ENCODE data around the gene C1orf52. TPM values are rescaled to one million over a fixed set of nuclear protein-coding genes. Genes with fewer than 3 reads are reported as not detected.

The C1orf52 gene
- total and polyA plus RNA-seq, 9 of the 15 experiments (the other 6 are each of a cell fraction or from before 2014, with no cell fraction given) = 17.0 to 38.5 (median 33.0) TPM

DNA sequence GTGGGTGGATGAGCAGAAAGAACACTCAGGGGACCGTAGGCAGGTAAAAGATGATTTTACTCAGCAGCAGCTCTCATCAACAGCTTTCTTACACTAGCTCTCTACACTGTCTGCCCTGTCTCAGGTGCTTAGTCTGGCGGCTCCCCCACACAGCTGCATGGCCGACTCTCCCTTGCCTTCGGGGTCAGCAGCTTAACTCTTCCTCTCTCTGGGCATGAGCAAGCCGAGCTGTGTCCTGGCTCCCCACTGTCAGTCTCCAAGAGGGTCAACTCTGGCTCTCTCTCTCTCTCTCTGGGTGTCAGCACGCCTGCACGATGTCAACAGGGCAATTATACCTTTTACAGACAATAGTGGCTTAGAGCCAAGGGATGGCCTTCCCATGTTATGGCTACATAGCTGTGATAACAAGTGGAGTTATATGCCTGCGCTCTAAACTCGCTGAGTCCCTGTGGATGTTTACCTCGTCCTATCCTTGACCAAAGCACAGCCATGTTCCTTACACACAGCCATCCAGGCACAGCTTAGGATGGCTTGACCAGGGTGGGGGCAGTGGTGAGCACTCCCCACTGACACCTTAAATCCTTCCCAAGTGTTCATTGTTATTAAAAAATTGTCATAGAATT, 20.1 kb upstream of the C1orf52 start (continued):
- TF ChIP-seq, protein P1, sequence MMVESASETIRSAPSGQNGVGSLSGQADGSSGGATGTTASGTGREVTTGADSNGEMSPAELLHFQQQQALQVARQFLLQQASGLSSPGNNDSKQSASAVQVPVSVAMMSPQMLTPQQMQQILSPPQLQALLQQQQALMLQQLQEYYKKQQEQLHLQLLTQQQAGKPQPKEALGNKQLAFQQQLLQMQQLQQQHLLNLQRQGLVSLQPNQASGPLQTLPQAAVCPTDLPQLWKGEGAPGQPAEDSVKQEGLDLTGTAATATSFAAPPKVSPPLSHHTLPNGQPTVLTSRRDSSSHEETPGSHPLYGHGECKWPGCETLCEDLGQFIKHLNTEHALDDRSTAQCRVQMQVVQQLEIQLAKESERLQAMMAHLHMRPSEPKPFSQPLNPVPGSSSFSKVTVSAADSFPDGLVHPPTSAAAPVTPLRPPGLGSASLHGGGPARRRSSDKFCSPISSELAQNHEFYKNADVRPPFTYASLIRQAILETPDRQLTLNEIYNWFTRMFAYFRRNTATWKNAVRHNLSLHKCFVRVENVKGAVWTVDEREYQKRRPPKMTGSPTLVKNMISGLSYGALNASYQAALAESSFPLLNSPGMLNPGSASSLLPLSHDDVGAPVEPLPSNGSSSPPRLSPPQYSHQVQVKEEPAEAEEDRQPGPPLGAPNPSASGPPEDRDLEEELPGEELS (CRISPR knock-in tag; IDR thresholded peaks at IDR 0.05; ENCODE audit: borderline replicate concordance) = no peak
- 0 out of 2 replicates have a peak, but pooled peaks have one; percentile 11 for TF ChIP-seq KLF13 (tag; IDR thresholded peaks at IDR 0.05; ENCODE audit: borderline replicate concordance, low read depth)
- no peak for TF ChIP-seq NR4A1 (CRISPR knock-in tag; IDR thresholded peaks at IDR 0.05)
- peak; percentile 98 for TF ChIP-seq NR4A1 (tag; IDR thresholded peaks at IDR 0.05)
- no peak for TF ChIP-seq GATAD2B (IDR thresholded peaks at IDR 0.05; ENCODE audit: borderline replicate concordance)
- TF ChIP-seq GABPB1 (CRISPR knock-in tag; IDR thresholded peaks at IDR 0.05) = no peak
- TF ChIP-seq OTX1 (CRISPR knock-in tag; IDR thresholded peaks at IDR 0.05) = 0 out of 2 replicates have a peak, but pooled peaks have one; percentile 15
- no peak for TF ChIP-seq TAF9B (IDR thresholded peaks at IDR 0.05; ENCODE audit: partially characterized antibody)
- peak; percentile 85; the same call in 1 of the 2 replicates for TF ChIP-seq MECOM (CRISPR knock-in tag; IDR thresholded peaks at IDR 0.05)
- TF ChIP-seq HMG20B (CRISPR knock-in tag; IDR thresholded peaks at IDR 0.05) = no peak
- TF ChIP-seq, protein P2, sequence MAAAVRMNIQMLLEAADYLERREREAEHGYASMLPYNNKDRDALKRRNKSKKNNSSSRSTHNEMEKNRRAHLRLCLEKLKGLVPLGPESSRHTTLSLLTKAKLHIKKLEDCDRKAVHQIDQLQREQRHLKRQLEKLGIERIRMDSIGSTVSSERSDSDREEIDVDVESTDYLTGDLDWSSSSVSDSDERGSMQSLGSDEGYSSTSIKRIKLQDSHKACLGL (CRISPR knock-in tag; IDR thresholded peaks at IDR 0.05; ENCODE audit: borderline replicate concordance, poor library complexity, severe bottlenecking) = no peak
- no peak for TF ChIP-seq HDAC2 (IDR thresholded peaks at IDR 0.05)
- TF ChIP-seq ZNF584 (CRISPR knock-in tag; IDR thresholded peaks at IDR 0.05; ENCODE audit: low read depth) = peak; percentile 92
- TF ChIP-seq ZBTB8A (IDR thresholded peaks at IDR 0.05; ENCODE audit: partially characterized antibody) = no peak
- TF ChIP-seq, protein P3, sequence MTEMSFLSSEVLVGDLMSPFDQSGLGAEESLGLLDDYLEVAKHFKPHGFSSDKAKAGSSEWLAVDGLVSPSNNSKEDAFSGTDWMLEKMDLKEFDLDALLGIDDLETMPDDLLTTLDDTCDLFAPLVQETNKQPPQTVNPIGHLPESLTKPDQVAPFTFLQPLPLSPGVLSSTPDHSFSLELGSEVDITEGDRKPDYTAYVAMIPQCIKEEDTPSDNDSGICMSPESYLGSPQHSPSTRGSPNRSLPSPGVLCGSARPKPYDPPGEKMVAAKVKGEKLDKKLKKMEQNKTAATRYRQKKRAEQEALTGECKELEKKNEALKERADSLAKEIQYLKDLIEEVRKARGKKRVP (CRISPR knock-in tag; IDR thresholded peaks at IDR 0.05) = peak; percentile 72
- no peak for TF ChIP-seq KLF1 (tag; IDR thresholded peaks at IDR 0.05)
- TF ChIP-seq MYNN (IDR thresholded peaks at IDR 0.05) = no peak
- no peak for TF ChIP-seq MYNN (CRISPR knock-in tag; IDR thresholded peaks at IDR 0.05)
- TF ChIP-seq, protein P4, sequence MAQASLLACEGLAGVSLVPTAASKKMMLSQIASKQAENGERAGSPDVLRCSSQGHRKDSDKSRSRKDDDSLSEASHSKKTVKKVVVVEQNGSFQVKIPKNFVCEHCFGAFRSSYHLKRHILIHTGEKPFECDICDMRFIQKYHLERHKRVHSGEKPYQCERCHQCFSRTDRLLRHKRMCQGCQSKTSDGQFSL (CRISPR knock-in tag; IDR thresholded peaks at IDR 0.05) = no peak
- TF ChIP-seq, protein P4 (tag; IDR thresholded peaks at IDR 0.05) = peak in 1 of 2 experiments; percentile 89; a peak in 2 of 4 replicates
- TF ChIP-seq BHLHE40 (IDR thresholded peaks at IDR 0.05; ENCODE audit: low read length) = no peak
- no peak for TF ChIP-seq ZNF212 (CRISPR knock-in tag; IDR thresholded peaks at IDR 0.05)
- no peak for TF ChIP-seq LEF1 (IDR thresholded peaks at IDR 0.05)
- TF ChIP-seq, protein P5, sequence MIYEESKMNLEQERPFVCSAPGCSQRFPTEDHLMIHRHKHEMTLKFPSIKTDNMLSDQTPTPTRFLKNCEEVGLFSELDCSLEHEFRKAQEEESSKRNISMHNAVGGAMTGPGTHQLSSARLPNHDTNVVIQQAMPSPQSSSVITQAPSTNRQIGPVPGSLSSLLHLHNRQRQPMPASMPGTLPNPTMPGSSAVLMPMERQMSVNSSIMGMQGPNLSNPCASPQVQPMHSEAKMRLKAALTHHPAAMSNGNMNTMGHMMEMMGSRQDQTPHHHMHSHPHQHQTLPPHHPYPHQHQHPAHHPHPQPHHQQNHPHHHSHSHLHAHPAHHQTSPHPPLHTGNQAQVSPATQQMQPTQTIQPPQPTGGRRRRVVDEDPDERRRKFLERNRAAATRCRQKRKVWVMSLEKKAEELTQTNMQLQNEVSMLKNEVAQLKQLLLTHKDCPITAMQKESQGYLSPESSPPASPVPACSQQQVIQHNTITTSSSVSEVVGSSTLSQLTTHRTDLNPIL (CRISPR knock-in tag; IDR thresholded peaks at IDR 0.05) = 0 out of 2 replicates have a peak, but pooled peaks have one; percentile 47
- TF ChIP-seq STAG1 (CRISPR knock-in tag; IDR thresholded peaks at IDR 0.05; ENCODE audit: borderline replicate concordance) = no peak
